C4-2B (cell line): ENCODE data around the gene NR6A1.

ENCODE experiments used
- H3K27ac ChIP-seq: fragments of 450-650 bp; 2 replicates; pipeline ENCODE4 v1.5.1; 2017
- CTCF ChIP-seq: fragments of 450-650 bp; conservative IDR thresholded peaks from 2 replicates; pipeline ENCODE4 v1.5.1; 2017; ENCODE audit warnings: mild to moderate bottlenecking
- ZFX ChIP-seq: fragments of 450-650 bp; IDR thresholded peaks from 2 replicates; pipeline ENCODE4 v1.6.1; 2017

The NR6A1 gene

GRCh38 chr9:124500028-124500795, 270.9 kb downstream of the NR6A1 start:
- TF ChIP-seq CTCF: no peak
- no peak for TF ChIP-seq ZFX
- no peak overlapping the region for H3K27ac ChIP-seq

GRCh38 chr9:124499216-124499615, 271.9 kb downstream of the NR6A1 start:
- TF ChIP-seq CTCF: no peak
- TF ChIP-seq ZFX: no peak
- H3K27ac ChIP-seq: no peak overlapping the region

GRCh38 chr9:124498499-124499146, 272.5 kb downstream of the NR6A1 start:
- no peak overlapping the region for H3K27ac ChIP-seq
- TF ChIP-seq CTCF: no peak
- no peak for TF ChIP-seq ZFX

GRCh38 chr9:124498040-124498439, 273.1 kb downstream of the NR6A1 start:
- no peak for TF ChIP-seq CTCF
- no peak for TF ChIP-seq ZFX
- no peak overlapping the region for H3K27ac ChIP-seq

- TF ChIP-seq ZFX (no peak), CTCF (no peak)
- H3K27ac ChIP-seq: no peak overlapping the region
Measured at GRCh38 chr9:124497441-124497840, 273.7 kb downstream of the NR6A1 start.

GRCh38 chr9:124496463-124496862, 274.6 kb downstream of the NR6A1 start:
- no peak for TF ChIP-seq ZFX
- no peak for TF ChIP-seq CTCF
- H3K27ac ChIP-seq: no peak overlapping the region

GRCh38 chr9:124496075-124496449, 275.0 kb downstream of the NR6A1 start:
- no peak for TF ChIP-seq ZFX
- no peak for TF ChIP-seq CTCF
- H3K27ac ChIP-seq: no peak overlapping the region
